Endometrium (tissue), 2 donors: ENCODE results near the gene NPHP4.

Experiments used
- FAIRE-seq: peaks from 2 replicates; lab custom pipeline; 2012; peaks lifted over from hg19 to GRCh38; lab: Jason Lieb, UNC
- donor health status: control.
- donor health status: control.

The NPHP4 gene

GRCh38 chr1:5831600-5832335 is 160.5 kb downstream of the NPHP4 start:
- no peak for FAIRE-seq

GRCh38 chr1:5830771-5831599 is 161.2 kb downstream of the NPHP4 start:
- no peak for FAIRE-seq

- FAIRE-seq: no peak
These were observed 162.8 kb downstream of the NPHP4 start for GRCh38 chr1:5829414-5829813.

GRCh38 chr1:5828308-5828935 is 163.8 kb downstream of the NPHP4 start:
- FAIRE-seq: no peak

- no peak for FAIRE-seq
These were observed 164.7 kb downstream of the NPHP4 start for GRCh38 chr1:5827516-5827915.

GRCh38 chr1:5826601-5827000 is 165.6 kb downstream of the NPHP4 start:
- FAIRE-seq: no peak

GRCh38 chr1:5822726-5823125 is 169.5 kb downstream of the NPHP4 start:
- no peak for FAIRE-seq

- no peak for FAIRE-seq
These were observed 170.0 kb downstream of the NPHP4 start for GRCh38 chr1:5822266-5822665.

- no peak for FAIRE-seq
These were observed 170.6 kb downstream of the NPHP4 start for GRCh38 chr1:5821540-5822176.

GRCh38 chr1:5820026-5820421 is 172.2 kb downstream of the NPHP4 start:
- FAIRE-seq: no peak

- no peak for FAIRE-seq
These were observed 172.7 kb downstream of the NPHP4 start for GRCh38 chr1:5819391-5820025.

GRCh38 chr1:5818755-5819154 is 173.5 kb downstream of the NPHP4 start:
- FAIRE-seq: no peak

- FAIRE-seq: no peak
These were observed 176.5 kb downstream of the NPHP4 start for GRCh38 chr1:5815716-5816115.

- no peak for FAIRE-seq
These were observed 177.0 kb downstream of the NPHP4 start for GRCh38 chr1:5815211-5815610.

- FAIRE-seq: no peak
These were observed 178.1 kb downstream of the NPHP4 start for GRCh38 chr1:5814046-5814619.

GRCh38 chr1:5813480-5813879 is 178.7 kb downstream of the NPHP4 start:
- FAIRE-seq: no peak
